Measurements from ENCODE around the gene CCDC33. TPM values are rescaled to one million over a fixed set of nuclear protein-coding genes. Genes with fewer than 3 reads are reported as not detected.

Gene CCDC33
- total RNA-seq, 1 experiment from 2014 or later: not detected

DNA sequence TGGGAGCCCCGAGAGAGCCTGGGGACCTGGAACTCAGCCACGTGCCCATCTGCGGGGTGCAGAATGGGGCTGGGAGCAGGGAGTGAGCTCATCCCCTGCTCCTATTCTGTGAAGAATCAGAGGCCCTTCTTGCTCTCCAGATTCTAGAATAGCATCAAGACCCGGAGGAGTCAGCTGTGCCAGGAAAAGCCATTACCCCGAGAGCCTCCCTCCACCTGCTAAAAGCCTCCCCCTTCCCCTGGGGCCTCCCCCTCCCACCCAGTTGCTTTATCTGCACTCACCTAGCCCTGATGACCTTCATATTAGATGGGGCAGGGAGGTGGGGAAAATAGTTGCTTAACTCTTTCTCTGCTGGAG lies 23.1 kb downstream of the CCDC33 start:
- Histone ChIP-seq H3K36me3 (ENCODE audit: control insufficient read depth, insufficient read depth, low read length) (no peaks in the 10 kb centered on the region), H3K4me3 (ENCODE audit: low read depth, low read length) (no peak overlapping the region), H3K4me1 (no peaks in the 10 kb centered on the region), H3K27me3 (replicated peaks; ENCODE audit: control insufficient read depth, insufficient read depth, low read length) (peaks cover 2% of the 10 kb centered on the region; the same call in 1 of the 2 replicates), H3K9me3 (no peaks in the 10 kb centered on the region)
- DNase-seq: no peak
- H3K36me3 Mint-ChIP-seq (ENCODE audit: insufficient read depth, unreplicated experiment): no peaks in the 10 kb centered on the region
- no peaks in the 10 kb centered on the region for H3K9me3 Mint-ChIP-seq (ENCODE audit: unreplicated experiment)
- TF ChIP-seq, protein P1, sequence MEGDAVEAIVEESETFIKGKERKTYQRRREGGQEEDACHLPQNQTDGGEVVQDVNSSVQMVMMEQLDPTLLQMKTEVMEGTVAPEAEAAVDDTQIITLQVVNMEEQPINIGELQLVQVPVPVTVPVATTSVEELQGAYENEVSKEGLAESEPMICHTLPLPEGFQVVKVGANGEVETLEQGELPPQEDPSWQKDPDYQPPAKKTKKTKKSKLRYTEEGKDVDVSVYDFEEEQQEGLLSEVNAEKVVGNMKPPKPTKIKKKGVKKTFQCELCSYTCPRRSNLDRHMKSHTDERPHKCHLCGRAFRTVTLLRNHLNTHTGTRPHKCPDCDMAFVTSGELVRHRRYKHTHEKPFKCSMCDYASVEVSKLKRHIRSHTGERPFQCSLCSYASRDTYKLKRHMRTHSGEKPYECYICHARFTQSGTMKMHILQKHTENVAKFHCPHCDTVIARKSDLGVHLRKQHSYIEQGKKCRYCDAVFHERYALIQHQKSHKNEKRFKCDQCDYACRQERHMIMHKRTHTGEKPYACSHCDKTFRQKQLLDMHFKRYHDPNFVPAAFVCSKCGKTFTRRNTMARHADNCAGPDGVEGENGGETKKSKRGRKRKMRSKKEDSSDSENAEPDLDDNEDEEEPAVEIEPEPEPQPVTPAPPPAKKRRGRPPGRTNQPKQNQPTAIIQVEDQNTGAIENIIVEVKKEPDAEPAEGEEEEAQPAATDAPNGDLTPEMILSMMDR (IDR thresholded peaks at IDR 0.05; ENCODE audit: insufficient read depth in 1 of 2, low read depth in 1 of 2, low read length in 1 of 2, severe bottlenecking in 1 of 2, unreplicated experiment in 1 of 2): no peak
- no peak overlapping the region for H3K27ac Mint-ChIP-seq (ENCODE audit: unreplicated experiment)
- peaks cover 24% of the 10 kb centered on the region for H3K27me3 Mint-ChIP-seq (ENCODE audit: insufficient read depth, unreplicated experiment)
- intact Hi-C loops (cut with micrococcal nuclease; ENCODE audit: unreplicated experiment): no loop called here
- no TSS peak for BruUV-seq (replicated peaks)
- POLR2A ChIA-PET: no interaction called here
- CTCF ChIA-PET: no interaction called here
- H3K4me3 Mint-ChIP-seq (ENCODE audit: unreplicated experiment): no peak overlapping the region
- H3K4me1 Mint-ChIP-seq (ENCODE audit: low read depth, unreplicated experiment): no peaks in the 10 kb centered on the region

- H3K4me1 Mint-ChIP-seq (ENCODE audit: low read depth, unreplicated experiment): no peaks in the 10 kb centered on the region
- ChIA-PET POLR2A (no interaction called here), CTCF (no interaction called here)
- H3K36me3 ChIP-seq (ENCODE audit: control insufficient read depth, insufficient read depth, low read length): no peaks in the 10 kb centered on the region
- TF ChIP-seq, protein P1 (IDR thresholded peaks at IDR 0.05; ENCODE audit: insufficient read depth in 1 of 2, low read depth in 1 of 2, low read length in 1 of 2, severe bottlenecking in 1 of 2, unreplicated experiment in 1 of 2): no peak
- no peak overlapping the region for H3K4me3 ChIP-seq (ENCODE audit: low read depth, low read length)
- intact Hi-C loops (cut with micrococcal nuclease; ENCODE audit: unreplicated experiment): no loop called here
- BruUV-seq (replicated peaks): no TSS peak
- H3K9me3 Mint-ChIP-seq (ENCODE audit: unreplicated experiment): no peaks in the 10 kb centered on the region
- H3K27ac Mint-ChIP-seq (ENCODE audit: unreplicated experiment): no peak overlapping the region
- no peaks in the 10 kb centered on the region for H3K4me1 ChIP-seq
- no peak for DNase-seq
- no peaks in the 10 kb centered on the region for H3K9me3 ChIP-seq
- no peaks in the 10 kb centered on the region for H3K36me3 Mint-ChIP-seq (ENCODE audit: insufficient read depth, unreplicated experiment)
- no peak overlapping the region for H3K4me3 Mint-ChIP-seq (ENCODE audit: unreplicated experiment)
- H3K27me3 ChIP-seq (replicated peaks; ENCODE audit: control insufficient read depth, insufficient read depth, low read length): peaks cover 2% of the 10 kb centered on the region; the same call in 1 of the 2 replicates
- H3K27me3 Mint-ChIP-seq (ENCODE audit: insufficient read depth, unreplicated experiment): peaks cover 20% of the 10 kb centered on the region
These were observed 23.9 kb downstream of the CCDC33 start for GRCh38 chr15:74259821-74260607.

DNA sequence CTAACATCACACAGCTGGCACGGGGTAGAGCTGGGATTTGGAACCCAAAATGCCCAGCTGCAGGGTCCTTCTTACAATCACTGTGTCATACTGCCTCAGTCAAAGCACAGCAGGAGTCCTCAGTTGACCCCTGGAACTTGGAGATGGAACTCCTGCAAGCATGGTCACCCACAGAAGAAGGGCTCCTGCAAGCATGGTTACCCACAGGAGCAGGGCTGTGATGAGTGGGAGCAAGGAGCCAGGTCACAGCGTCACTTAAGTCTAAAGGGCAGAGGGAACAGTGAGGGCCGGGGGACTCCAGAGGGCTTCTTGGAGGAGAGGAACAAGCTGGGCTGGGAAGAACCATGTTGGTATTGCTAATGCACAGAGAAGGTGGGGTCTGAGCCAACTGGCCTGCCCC lies 24.9 kb downstream of the CCDC33 start:
- no TSS peak for BruUV-seq (replicated peaks)
- H3K4me1 Mint-ChIP-seq (ENCODE audit: low read depth, unreplicated experiment): no peaks in the 10 kb centered on the region
- TF ChIP-seq, protein P1 (IDR thresholded peaks at IDR 0.05; ENCODE audit: insufficient read depth in 1 of 2, low read depth in 1 of 2, low read length in 1 of 2, severe bottlenecking in 1 of 2, unreplicated experiment in 1 of 2): no peak
- intact Hi-C loops (cut with micrococcal nuclease; ENCODE audit: unreplicated experiment): no loop called here
- H3K36me3 Mint-ChIP-seq (ENCODE audit: insufficient read depth, unreplicated experiment): no peaks in the 10 kb centered on the region
- no peaks in the 10 kb centered on the region for H3K9me3 Mint-ChIP-seq (ENCODE audit: unreplicated experiment)
- ChIA-PET POLR2A (no interaction called here), CTCF (no interaction called here)
- H3K27me3 Mint-ChIP-seq (ENCODE audit: insufficient read depth, unreplicated experiment): peaks cover 23% of the 10 kb centered on the region
- H3K4me3 Mint-ChIP-seq (ENCODE audit: unreplicated experiment): no peak overlapping the region
- Histone ChIP-seq H3K9me3 (no peaks in the 10 kb centered on the region), H3K4me3 (ENCODE audit: low read depth, low read length) (no peak overlapping the region), H3K36me3 (ENCODE audit: control insufficient read depth, insufficient read depth, low read length) (no peaks in the 10 kb centered on the region), H3K27me3 (replicated peaks; ENCODE audit: control insufficient read depth, insufficient read depth, low read length) (peaks cover 2% of the 10 kb centered on the region; the same call in 1 of the 2 replicates), H3K4me1 (no peaks in the 10 kb centered on the region)
- DNase-seq: no peak
- H3K27ac Mint-ChIP-seq (ENCODE audit: unreplicated experiment): no peak overlapping the region
